ENCODE measurements around the gene CLDND2. TPM values are rescaled to one million over a fixed set of nuclear protein-coding genes. Genes with fewer than 3 reads are reported as not detected.
"Not testable (repeated sequence)": the region's sequence is repeated elsewhere in the genome, so short reads cannot be mapped to it uniquely, and the experiment has no call there.

Gene CLDND2, protein sequence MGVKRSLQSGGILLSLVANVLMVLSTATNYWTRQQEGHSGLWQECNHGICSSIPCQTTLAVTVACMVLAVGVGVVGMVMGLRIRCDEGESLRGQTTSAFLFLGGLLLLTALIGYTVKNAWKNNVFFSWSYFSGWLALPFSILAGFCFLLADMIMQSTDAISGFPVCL
- total RNA-seq (ENCODE audit: insufficient read depth, low replicate concordance): not detected

DNA sequence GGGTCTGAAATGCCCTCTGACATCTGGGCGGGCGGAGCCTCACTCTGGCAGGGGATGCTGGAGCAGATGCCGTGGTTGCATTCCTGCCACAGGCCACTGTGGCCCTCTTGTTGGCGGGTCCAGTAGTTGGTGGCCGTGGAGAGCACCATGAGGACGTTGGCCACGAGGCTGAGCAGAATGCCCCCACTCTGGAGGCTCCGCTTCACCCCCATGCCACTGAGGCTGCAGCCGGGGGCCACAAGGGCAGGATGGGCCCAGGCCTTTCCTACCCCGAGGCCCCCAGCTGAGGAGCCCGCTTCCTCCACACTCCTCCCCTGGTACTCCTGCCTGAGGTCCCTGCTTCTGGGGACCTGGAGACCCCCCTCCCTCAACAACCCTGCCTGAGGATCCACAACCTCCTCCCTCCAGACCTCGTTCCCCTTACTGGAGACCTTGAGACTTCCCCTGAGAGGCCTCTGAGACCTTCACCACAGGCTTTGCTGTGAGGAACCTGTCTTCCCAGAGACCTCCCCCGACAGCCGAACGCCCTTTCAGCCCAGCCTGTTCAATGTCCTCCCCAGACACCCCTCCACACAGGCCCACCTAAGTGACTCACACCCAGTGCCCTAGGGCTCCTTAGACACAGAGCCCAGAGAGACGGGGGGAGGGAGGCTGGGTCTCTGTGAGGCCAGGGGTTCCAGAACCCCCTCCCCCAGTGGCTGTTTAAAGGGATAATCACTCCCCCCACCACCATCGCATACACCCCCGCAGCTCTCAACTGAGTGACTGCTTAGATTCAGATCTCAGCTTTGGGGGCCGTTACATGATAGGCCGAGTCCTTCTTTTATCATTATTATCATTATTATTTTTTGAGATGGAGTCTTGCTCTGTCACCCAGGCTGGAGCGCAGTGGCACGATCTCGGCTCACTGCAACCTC, at the start of gene CLDND2:
Gene CLDND2, minus strand, starts transcription at position 638 of the 917 bp plus-strand sequence. Its CDS starts 426 bp downstream, at position 212.
- DNase-seq (ENCODE audit: low spot score): no peak

DNA sequence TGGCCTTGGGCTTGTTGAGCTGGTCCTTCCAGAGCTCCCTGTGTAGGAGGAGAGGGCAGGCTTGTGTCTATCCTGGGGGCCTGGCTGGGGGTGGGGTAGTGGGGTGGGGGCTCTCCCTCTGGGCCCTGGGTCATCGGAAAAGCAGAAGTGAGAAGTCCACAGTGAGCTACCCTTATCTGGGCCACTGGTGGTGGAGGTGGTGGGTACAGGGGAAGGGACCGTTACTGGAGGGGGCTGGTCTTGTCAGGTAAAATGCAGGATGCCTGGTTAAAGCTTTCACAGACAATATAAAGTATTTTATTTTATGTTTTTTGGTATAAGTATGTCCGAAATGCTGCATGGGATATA, 49.0 kb upstream of the CLDND2 start:
- no peak for DNase-seq (ENCODE audit: low spot score)

DNA sequence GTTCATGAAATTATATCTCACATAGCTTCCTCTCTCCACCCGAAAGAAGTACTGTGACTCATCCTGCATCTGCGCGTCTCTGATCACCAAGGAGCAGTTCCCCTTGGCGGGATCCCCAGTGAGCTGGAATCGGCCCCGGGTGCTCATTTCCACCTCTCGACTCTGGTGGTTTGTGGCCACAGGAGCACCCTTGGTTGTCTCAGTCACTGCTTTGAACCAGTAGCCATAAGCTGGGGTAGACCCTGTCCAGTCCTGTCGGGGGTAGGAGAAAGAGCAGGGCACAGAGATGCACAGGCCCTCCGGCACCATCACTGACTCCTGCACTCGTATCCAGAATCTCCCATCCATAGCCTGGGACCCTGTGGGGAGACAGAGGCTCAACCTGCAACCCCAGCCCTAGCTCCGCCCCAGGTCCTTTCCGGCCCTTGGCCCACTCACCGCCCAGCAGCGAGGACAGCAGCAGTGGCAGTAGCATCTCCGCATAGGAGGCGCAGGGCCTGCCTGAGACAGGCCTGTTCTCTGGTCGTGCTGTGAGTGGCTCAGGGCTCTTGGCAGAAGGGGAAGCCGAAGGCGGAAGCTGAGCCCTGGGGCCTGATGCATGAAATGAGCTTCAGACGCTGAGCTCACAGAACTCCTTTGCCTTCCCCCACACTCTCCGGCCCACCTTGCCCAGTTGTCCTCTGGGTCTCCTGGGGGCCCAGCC, 48.5 kb upstream of the CLDND2 start, which contains the start of gene SIGLEC10:
Gene SIGLEC10, minus strand, starts transcription at position 536 of the 703 bp plus-strand sequence. Its CDS starts 61 bp downstream, at position 475.
- no peak for DNase-seq (ENCODE audit: low spot score)

DNA sequence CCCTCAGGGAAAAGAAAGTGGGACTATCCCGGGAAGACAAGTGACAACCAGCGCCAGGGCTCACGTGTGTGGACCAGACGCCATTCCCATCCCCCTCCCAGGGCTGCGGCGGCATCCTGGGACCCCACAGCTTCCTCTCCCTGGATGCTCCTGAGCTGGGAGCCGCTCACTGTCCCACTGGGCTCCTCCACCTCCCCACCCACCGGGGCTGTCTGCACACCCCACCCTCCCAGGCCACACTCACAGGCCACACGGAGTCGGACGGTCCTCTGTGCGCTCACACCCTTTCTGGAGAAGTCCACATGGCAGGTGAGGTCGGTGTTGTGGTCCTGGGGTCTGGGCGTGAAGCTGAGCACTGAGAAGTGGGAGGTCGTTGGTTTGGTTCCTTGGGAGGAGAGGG, 47.6 kb upstream of the CLDND2 start:
- not testable (repeated sequence) for DNase-seq (ENCODE audit: low spot score)

DNA sequence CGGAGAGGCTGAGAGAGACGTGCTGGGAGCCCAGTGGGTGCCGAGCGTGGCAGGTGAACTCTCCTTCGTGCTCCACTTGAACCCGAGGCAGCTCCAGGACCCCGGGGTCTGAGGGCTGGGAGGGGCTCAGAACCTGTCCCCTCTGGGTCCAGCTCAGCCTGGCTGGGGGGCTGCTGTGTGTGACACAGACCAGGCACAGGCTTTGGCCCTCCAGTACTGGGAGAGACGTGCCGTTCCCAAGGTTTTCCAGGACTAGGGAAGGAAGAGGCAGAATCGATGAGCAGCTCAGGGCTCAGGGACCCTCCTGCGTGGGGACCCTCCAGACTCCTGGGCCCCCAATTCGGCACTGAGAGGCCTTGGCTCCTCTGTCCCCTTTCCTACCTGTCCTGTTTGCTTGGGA, 46.4 kb upstream of the CLDND2 start:
- no peak for DNase-seq (ENCODE audit: low spot score)

DNA sequence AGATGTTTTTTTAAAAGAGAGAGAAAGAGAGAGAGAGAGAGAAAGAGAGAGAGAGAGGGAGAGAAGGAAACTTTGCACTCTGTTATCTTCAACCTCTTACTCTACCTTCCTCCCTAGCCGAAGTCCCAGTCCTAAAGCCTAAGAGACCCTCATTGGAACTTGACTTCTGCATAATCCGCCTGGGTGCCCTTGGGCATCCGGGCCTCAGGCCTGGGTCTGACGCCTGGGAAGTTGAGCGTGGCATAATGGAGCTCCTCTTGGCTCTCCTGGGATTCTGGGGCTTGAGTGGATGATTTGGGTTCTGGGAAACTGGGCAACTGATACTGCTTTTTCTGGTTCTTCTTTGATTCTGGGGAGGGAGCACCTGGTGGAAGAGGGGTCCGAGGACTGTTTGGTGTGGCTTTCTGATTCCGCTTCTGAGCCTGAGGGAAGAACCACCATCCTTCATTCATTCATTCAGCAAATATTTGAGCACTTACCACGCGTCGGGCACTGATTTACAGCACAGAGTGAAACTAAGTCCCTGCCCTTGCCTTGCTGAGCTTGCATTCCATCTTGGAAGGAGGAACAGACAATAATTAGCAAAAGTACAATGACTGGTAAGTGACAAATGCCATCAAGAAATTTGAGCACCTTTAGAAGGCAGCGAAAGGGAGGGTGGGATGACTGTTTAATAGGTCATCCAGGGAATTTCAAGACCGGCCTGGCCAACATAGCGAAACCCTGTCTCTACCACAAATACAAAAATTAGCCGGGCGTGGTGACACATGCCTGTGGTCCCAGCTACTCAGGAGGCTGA, 42.3 kb upstream of the CLDND2 start:
- no peak for DNase-seq (ENCODE audit: low spot score)

DNA sequence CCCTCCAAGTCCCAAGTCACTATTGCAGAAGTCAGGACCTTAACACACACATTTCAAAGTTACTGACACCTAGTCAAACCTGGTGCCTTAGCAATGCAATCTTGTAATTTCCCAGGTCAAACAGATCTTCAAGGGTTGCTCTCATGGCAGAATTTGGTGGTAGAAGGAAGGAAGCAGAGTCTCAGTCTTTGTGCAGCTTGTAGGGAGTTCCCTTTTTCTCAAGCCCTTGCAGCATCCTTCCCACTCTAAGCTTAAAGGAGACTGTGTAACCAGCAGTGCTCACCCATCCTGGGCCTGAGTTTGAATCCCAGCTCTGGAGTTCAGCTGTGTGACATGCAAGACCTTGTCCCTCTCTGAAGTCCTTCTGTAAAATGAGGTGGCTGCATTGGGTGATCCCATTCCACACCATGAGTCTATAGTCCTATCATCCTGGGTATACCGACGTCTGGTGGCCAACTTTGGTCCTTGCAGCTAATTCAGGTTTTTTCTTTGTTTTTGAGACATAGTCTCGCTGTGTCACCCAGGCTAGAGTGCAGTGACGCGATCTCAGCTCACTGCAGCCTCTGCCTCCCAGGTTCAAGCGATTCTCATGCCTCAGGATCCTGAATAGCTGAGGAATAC, 38.8 kb upstream of the CLDND2 start:
- no peak for DNase-seq (ENCODE audit: low spot score)

DNA sequence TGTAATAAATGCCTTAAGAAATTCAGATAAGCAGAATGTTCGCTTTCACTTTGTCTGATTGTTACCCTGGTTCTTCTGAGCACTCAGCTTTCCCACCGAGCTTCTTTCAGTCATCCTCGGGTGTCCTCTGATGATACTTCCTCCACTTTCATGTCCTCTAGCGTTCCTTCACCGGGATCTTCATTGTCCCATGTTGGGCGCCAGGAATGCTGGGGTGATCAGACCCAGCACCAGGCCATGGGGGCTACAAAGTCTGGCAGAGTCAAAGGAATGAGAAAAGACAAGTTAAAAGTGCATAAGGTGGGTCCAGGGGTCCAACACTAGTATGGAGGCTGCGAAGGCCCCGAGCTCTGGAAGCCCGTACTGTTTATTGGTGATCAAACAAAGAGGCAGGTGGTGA, 33.3 kb upstream of the CLDND2 start:
- DNase-seq (ENCODE audit: low spot score): no peak

DNA sequence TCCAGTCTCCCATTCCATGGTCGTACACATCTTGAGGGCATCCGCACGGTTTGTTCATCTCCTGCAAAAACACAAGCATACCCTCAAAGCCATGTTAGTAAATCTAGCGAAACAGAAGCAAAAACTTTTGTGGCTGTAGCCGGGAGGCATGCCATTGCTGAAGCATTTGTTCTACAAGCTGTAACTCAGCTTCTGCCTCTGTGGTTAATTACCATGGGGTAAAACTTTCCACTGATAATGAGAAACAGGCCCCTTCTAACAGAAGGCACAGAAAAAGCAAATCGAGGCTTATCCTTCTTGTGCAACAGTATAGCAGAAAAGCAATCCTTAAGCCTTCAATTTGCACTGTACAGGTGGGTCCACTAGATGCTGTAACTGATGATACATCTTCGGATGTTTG, 31.1 kb upstream of the CLDND2 start:
- not testable (repeated sequence) for DNase-seq (ENCODE audit: low spot score)

DNA sequence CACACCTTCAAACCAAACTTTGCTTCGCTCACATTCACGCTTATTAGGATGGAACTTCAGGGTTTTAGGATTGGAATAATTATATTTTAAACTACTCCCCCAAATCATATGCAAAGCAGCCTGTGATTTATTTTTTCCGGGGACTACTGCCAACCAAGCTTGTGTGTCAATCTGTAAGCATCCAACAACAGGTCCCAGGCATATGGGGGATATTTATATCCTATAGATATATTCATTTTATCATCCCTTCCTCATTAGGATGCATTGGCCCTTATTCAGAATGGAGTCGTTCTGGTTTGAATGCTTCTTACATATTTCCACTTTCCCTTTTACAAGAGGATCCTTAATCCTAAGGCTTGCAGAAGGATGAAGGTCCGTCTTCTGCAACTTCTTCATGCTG, 30.4 kb upstream of the CLDND2 start:
- DNase-seq (ENCODE audit: low spot score): no peak

DNA sequence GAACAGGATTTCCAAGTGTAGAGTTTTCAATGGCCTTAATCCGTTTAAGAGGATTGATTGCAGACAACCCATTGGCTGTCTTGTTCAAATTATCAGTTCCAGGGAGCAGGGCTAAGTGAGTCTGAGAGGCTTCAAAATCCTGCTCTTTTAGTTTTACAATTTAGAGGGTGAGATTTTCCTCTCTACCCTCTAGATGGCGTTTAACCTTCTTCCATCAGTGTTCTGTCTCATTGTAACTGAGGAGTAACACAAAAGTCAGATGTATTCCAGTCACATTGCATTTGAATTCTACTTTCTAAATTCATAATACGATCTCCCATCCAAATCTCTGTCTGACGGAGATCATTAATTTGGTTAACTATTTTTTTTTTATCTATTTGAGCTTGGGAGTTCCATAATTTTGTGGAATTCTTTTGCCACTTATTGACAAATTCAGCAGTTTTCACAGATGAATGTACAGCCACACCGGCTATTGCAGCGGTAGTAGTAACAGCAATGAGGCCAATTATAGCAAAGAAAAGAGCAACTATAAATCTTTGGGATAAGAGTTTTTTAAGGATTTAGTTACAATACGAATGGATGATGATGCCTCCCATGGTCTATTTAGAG, 29.4 kb upstream of the CLDND2 start:
- peak; percentile 28 for DNase-seq (ENCODE audit: low spot score)

DNA sequence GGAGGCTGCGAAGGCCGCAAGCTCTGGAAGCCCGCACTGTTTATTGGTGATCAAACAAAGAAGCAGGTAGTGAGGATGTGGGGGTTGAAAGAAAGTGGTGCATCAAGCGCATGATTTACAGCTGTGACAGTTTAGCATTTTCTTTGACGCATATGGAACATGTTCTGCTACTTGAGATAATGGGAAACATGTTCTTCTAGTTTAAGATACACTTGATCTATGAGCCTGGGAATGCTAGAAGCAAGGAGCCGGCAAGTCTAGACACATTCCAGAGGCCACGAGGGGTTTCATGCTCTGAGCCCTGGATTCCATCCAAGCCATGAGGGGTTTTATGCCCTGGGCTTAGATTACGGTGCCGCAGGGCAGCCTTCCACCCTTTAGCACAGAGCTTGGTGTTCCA, 28.6 kb upstream of the CLDND2 start:
- not testable (repeated sequence) for DNase-seq (ENCODE audit: low spot score)

DNA sequence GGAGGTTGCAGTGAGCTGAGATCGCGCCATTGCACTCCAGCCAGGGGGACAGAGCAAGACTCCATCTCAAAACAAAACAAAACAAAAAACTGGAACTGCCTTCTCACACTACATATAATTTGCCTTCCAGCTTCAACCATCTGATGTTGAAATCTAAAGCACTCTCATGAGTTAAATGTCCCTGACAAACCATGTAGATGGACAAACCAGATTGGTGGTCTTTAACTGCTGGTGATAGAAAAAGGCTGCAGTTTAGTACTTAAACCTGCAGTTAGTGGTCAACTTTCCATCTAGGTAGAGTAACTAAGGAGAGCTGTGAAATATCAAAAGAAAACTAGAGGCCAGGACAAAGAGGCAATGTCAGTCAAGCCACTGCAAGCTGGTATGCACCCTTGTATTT, 27.4 kb upstream of the CLDND2 start:
- no peak for DNase-seq (ENCODE audit: low spot score)

DNA sequence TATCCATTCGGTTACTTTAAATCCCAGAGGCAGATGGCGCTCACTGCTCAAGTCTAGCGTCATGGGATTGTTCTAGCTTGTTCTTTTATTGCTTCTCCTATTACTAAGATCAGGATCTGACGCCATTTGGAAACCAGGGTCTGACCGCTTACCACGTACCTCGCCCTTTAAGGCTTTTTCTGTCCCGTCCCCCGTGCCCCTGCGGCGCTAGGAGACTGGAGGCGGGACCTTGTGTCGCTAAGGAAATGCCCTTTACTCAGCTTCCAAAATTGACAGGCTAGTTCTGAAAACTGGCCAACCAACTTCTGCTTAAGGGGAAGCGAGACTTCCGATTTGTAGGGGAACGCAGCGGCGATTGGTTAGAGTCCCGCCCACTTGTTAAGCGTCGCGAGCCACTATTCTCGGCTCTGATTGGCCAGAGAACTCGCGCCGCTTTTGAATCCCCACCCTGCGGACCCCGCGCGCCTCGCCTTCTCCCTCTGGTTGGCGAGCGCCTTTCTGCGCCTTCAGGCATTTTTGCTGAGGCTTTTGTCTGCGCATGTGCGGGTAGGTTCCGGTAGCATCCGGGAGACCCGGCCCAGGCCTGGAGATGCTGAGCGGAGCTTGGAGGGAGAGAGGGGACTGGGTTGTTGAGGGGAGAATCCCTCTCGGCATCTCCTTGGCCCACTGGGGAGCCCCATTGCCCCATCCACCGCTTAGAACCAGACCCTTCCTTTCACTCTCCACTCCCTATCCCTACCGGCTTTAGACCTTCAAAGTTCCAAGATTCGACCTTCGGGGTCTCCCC, 25.4 kb upstream of the CLDND2 start:
- DNase-seq (ENCODE audit: low spot score): peak; percentile 99

DNA sequence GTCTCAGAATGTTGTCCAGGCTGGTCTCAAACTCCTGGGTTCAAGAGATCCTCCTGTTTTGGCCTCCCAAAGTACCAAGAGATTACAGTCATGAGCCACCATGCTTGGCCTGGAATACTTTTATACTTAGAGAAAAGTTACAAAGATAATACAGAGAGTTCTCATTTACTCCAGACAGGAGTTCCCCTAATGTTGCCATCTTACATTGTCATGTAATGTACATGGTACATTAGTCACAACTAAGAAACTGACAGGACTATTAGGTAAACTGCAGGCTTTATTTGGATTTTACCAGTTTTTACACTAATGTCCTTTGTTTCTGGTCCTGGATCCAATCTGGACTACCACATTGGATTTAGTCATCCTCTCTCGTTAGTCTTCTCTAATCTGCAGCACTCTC, 23.9 kb upstream of the CLDND2 start:
- DNase-seq (ENCODE audit: low spot score): no peak

DNA sequence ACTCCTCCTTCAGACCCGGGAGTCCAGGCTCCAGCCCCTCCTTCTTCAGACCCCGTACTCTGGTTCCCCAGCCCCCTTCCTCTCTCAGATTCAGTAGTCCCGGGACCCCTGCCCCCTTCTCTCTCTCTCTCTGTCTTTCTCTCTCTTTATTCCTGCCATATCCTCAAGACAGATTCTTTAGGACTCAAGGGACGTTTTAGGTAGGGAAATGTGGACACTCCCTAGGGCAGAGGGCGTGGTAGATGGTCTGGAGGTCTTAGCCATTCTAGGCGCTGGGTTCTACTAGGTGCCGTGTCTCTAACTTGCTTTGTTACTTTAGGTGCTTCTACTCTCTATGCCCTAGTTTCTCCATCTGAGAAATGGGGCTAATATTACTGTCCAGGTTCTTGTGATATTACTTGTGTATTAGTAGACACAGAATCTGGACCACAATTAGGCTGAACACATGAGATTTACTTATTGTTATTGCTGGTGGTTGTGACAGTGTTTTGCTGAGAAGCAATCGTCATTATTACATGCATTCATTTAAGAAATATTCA, 22.3 kb upstream of the CLDND2 start:
- DNase-seq (ENCODE audit: low spot score): no peak

DNA sequence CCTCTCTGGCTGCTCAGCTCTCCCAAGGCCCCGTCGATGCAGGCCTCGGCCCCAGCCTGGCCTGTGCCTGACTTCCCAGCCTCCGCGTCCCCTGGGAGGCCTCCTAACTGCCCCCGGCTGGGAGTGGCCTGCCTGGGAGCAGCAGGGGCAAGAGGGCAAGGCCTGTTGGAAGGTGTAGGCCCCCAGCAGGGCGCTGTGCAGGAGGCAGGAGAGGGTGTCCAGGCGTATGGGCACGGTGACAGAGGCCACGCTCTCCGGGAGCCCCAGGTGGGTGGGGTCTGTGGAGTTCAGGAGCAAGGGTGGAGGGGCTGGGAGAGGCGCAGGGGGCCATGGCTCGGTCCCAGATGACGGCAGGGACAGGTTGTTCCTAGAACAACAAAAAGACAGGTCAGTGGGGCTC, 20.3 kb upstream of the CLDND2 start:
- no peak for DNase-seq (ENCODE audit: low spot score)

DNA sequence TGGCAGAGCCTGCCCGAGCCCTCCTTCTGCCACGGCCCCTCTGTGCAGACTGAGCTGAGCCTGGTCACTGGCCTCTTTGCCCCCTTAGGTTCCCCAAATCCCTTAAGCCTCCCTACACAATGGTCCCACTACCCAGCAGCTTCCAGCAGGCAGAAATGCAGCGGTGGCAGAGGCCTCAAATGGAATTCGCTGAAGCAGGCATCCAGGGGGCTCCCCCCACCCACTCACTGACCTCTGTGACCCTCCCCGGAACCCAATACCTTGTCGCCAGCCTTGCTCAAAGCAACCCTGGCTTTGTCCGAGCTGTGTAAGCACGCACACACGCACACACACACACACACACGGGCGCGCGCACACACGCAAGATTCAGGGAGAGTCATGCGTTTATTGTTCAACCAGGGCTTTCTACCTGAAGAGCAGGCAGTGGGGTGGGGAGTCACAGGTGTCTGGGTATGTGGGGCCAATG, 19.2 kb upstream of the CLDND2 start, which contains the start of gene LIM2:
Gene LIM2, minus strand, starts transcription at position 51 of the 466 bp plus-strand sequence. CDS start 531 bp downstream, outside the sequence.
- DNase-seq (ENCODE audit: low spot score): no peak

DNA sequence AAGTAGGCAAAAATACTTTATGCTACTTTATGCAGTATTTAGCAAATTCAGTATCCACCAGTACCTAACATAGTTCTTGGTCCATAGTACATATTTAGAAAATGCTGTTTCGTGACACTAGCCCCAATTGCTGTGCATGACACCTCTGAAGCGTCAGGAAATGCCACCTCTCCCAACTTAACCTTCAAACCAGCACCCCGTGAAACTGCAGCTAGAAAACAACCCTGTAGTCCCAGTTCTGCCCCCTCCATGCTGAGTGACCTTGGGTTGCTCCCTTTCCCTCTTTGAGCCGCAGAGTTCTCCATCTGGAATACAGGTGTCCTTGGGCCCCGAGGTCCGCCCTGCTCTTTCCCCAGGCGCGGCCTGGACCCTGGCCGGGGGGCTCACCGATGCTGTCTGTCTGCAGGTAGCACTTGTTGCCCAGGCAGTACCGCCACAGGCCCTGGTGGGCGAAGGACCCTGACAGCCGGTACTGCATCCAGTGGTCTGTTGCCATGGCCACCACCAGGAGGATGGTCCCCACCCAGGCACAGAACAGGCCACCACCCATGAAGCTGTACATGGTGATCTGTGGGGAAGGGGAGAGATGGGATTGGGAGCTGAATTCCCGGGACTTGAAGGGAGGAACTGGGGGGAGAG, 18.2 kb upstream of the CLDND2 start:
- DNase-seq (ENCODE audit: low spot score): no peak

Data from umbilical cord (tissue), 2 donors.